ENCODE measurements around the gene DAAM2.

DAAM2 gene

DNA sequence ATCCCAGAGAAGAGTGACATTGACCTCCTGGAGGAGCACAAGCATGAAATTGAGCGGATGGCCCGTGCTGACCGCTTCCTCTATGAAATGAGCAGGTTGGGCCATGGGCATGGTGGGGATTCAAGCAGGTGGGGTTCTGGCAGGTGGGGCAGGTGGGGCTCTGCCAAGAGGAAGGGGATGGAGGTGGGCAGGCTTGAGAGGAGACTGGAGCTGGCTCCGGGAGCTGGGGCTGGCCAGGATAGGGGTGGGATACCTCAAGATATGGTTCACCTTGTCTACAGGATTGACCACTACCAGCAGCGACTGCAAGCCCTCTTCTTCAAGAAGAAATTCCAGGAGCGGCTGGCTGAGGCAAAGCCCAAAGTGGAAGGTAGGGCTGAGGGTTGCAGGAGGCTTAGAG lies 99.2 kb downstream of the DAAM2 start:
- Histone ChIP-seq H3K27ac (ENCODE audit: low read depth in 2 of 2, low read length in 2 of 2) (no peak overlapping the region), H3K36me3 (ENCODE audit: control insufficient read depth in 2 of 2, insufficient read depth in 2 of 2, low read length in 2 of 2) (no peaks in the 10 kb centered on the region), H3K27me3 (ENCODE audit: control insufficient read depth in 2 of 2, insufficient read depth in 2 of 2, low read length in 2 of 2) (no peaks in the 10 kb centered on the region), H3K9ac (ENCODE audit: low read depth in 1 of 2, low read length in 2 of 2) (no peak overlapping the region), H3K9me3 (ENCODE audit: control insufficient read depth in 2 of 2, low read length in 2 of 2) (no peaks in the 10 kb centered on the region), H3K4me3 (ENCODE audit: low read length in 2 of 2) (no peak overlapping the region), H3K4me1 (ENCODE audit: control insufficient read depth in 2 of 2, insufficient read depth in 2 of 2, low read length in 2 of 2) (peaks cover 0 to 4% of the 10 kb centered on the region in 2 donors)

DNA sequence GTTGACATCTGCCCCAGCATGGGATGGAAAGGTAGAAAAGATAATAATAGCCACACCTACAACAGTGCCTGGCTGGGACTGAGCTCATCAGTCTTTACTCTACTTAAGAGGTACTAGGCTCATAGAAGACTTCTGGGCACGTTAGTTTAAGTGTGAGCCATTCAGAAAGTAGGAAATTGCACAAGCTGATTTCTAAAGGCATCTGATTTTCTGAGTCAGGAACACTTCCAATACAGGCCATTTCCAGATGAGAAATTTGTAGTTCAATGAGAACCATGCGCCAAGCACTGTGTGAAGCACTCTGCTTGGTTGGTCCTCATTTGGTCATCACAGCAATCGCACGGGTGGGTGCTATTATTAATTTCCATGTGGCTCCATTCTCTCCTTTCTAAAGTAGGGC lies 99.8 kb downstream of the DAAM2 start:
- no peak overlapping the region for H3K27ac ChIP-seq (ENCODE audit: low read depth in 2 of 2, low read length in 2 of 2)
- H3K27me3 ChIP-seq (ENCODE audit: control insufficient read depth in 2 of 2, insufficient read depth in 2 of 2, low read length in 2 of 2) = no peaks in the 10 kb centered on the region
- no peaks in the 10 kb centered on the region for H3K36me3 ChIP-seq (ENCODE audit: control insufficient read depth in 2 of 2, insufficient read depth in 2 of 2, low read length in 2 of 2)
- H3K9me3 ChIP-seq (ENCODE audit: control insufficient read depth in 2 of 2, low read length in 2 of 2) = no peaks in the 10 kb centered on the region
- no peak overlapping the region for H3K4me3 ChIP-seq (ENCODE audit: low read length in 2 of 2)
- H3K4me1 ChIP-seq (ENCODE audit: control insufficient read depth in 2 of 2, insufficient read depth in 2 of 2, low read length in 2 of 2) = peaks cover 0 to 4% of the 10 kb centered on the region in 2 donors
- H3K9ac ChIP-seq (ENCODE audit: low read depth in 1 of 2, low read length in 2 of 2) = no peak overlapping the region

DNA sequence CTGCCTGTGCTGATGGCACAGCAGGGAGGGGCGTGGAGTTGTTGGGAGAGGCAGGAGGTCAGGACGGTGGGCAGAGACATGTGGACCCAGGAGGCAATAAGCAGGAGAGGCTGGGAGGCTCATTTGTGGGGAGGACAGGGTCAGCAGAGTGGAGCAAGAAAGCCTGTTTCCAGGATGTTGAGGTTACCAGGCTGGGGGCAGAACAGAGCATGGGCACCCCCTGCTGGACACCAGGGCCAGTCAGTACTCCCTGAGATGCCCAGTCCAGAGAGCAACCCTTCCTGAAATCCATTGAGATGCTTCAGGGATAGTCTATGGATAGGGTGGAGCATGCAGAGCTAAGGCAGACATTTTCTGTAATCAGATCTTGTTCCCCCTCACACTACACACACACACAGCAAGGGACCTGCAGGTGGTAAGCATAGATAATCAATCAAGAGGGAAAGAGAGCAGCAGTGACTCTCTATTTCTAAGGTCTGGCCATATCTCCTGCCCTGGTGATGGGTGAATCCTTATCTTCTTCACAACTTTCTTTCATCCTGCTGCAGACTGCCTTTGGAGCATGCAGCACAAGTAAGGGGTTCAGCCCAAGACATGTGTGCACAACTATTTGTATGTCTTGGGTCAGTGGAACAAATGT lies 100.4 kb downstream of the DAAM2 start:
- no peaks in the 10 kb centered on the region for H3K36me3 ChIP-seq (ENCODE audit: control insufficient read depth in 2 of 2, insufficient read depth in 2 of 2, low read length in 2 of 2)
- H3K9ac ChIP-seq (ENCODE audit: low read depth in 1 of 2, low read length in 2 of 2) = no peak overlapping the region
- H3K4me3 ChIP-seq (ENCODE audit: low read length in 2 of 2) = no peak overlapping the region
- H3K9me3 ChIP-seq (ENCODE audit: control insufficient read depth in 2 of 2, low read length in 2 of 2) = no peaks in the 10 kb centered on the region
- H3K27ac ChIP-seq (ENCODE audit: low read depth in 2 of 2, low read length in 2 of 2) = no peak overlapping the region
- H3K4me1 ChIP-seq (ENCODE audit: control insufficient read depth in 2 of 2, insufficient read depth in 2 of 2, low read length in 2 of 2) = peaks cover 0 to 4% of the 10 kb centered on the region in 2 donors
- H3K27me3 ChIP-seq (ENCODE audit: control insufficient read depth in 2 of 2, insufficient read depth in 2 of 2, low read length in 2 of 2) = no peaks in the 10 kb centered on the region

DNA sequence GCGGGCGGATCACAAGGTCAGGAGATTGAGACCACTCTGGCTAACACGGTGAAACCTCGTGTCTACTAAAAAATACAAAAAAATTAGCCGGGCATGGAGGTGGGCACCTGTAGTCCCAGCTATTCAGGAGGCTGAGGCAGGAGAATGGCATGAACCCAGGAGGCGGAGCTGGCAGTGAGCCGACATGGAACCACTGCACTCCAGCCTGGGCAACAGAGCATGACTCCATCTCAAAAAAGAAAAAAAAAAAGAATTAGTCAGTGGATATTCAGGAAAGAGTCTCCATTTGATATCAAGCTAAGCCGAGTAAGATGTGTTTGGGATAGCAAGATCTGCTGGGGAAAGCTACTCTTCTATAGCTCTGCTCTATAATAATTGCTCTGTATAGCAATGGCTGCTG lies 101.1 kb downstream of the DAAM2 start:
- Histone ChIP-seq H3K9ac (ENCODE audit: low read depth in 1 of 2, low read length in 2 of 2) (no peak overlapping the region), H3K27ac (ENCODE audit: low read depth in 2 of 2, low read length in 2 of 2) (no peak overlapping the region), H3K4me1 (ENCODE audit: control insufficient read depth in 2 of 2, insufficient read depth in 2 of 2, low read length in 2 of 2) (peaks cover 0 to 5% of the 10 kb centered on the region in 2 donors), H3K9me3 (ENCODE audit: control insufficient read depth in 2 of 2, low read length in 2 of 2) (no peaks in the 10 kb centered on the region), H3K4me3 (ENCODE audit: low read length in 2 of 2) (no peak overlapping the region), H3K27me3 (ENCODE audit: control insufficient read depth in 2 of 2, insufficient read depth in 2 of 2, low read length in 2 of 2) (no peaks in the 10 kb centered on the region), H3K36me3 (ENCODE audit: control insufficient read depth in 2 of 2, insufficient read depth in 2 of 2, low read length in 2 of 2) (no peaks in the 10 kb centered on the region)

DNA sequence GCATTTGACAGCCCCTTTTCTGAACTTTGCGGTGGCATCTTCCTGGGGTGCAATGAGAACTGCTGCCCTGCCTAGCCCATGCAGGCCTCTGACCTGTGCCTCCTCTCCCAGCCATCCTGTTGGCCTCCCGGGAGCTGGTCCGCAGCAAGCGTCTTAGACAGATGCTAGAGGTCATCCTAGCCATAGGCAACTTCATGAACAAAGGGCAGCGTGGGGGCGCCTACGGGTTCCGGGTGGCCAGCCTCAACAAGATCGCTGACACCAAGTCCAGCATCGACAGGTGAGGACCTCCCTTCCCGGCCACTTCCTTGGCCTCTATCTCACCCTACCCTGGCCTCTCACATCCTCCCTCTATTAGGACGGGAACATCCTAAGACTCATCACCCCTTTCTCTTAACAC lies 104.5 kb downstream of the DAAM2 start:
- Histone ChIP-seq H3K36me3 (ENCODE audit: control insufficient read depth in 2 of 2, insufficient read depth in 2 of 2, low read length in 2 of 2) (no peaks in the 10 kb centered on the region), H3K27ac (ENCODE audit: low read depth in 2 of 2, low read length in 2 of 2) (no peak overlapping the region), H3K27me3 (ENCODE audit: control insufficient read depth in 2 of 2, insufficient read depth in 2 of 2, low read length in 2 of 2) (no peaks in the 10 kb centered on the region), H3K9me3 (ENCODE audit: control insufficient read depth in 2 of 2, low read length in 2 of 2) (no peaks in the 10 kb centered on the region), H3K9ac (ENCODE audit: low read depth in 1 of 2, low read length in 2 of 2) (no peak overlapping the region), H3K4me3 (ENCODE audit: low read length in 2 of 2) (no peak overlapping the region), H3K4me1 (ENCODE audit: control insufficient read depth in 2 of 2, insufficient read depth in 2 of 2, low read length in 2 of 2) (peaks cover 0 to 4% of the 10 kb centered on the region in 2 donors)

DNA sequence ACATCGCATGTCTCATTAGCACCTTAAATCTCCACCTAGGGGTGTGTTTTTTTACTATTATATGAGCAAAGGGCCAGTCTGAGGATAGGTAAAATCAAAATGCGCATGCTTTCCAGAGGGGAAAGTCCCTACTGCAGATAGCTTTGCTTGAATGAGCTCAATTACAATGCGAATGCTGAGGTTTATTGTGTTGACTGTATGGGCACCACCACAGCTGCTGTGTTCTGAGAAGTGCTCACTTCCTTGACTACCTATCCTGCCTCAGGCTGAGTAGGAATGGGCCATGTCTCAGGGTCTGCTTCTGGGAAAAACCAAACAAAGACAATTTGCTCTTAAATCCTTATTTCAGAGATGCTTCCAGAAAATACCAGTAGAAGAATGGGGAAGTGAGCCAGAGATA lies 105.5 kb downstream of the DAAM2 start:
- no peaks in the 10 kb centered on the region for H3K36me3 ChIP-seq (ENCODE audit: control insufficient read depth in 2 of 2, insufficient read depth in 2 of 2, low read length in 2 of 2)
- H3K9me3 ChIP-seq (ENCODE audit: control insufficient read depth in 2 of 2, low read length in 2 of 2) = no peaks in the 10 kb centered on the region
- H3K4me3 ChIP-seq (ENCODE audit: low read length in 2 of 2) = no peak overlapping the region
- H3K9ac ChIP-seq (ENCODE audit: low read depth in 1 of 2, low read length in 2 of 2) = no peak overlapping the region
- peaks cover 0 to 4% of the 10 kb centered on the region in 2 donors for H3K4me1 ChIP-seq (ENCODE audit: control insufficient read depth in 2 of 2, insufficient read depth in 2 of 2, low read length in 2 of 2)
- H3K27me3 ChIP-seq (ENCODE audit: control insufficient read depth in 2 of 2, insufficient read depth in 2 of 2, low read length in 2 of 2) = no peaks in the 10 kb centered on the region
- no peak overlapping the region for H3K27ac ChIP-seq (ENCODE audit: low read depth in 2 of 2, low read length in 2 of 2)

DNA sequence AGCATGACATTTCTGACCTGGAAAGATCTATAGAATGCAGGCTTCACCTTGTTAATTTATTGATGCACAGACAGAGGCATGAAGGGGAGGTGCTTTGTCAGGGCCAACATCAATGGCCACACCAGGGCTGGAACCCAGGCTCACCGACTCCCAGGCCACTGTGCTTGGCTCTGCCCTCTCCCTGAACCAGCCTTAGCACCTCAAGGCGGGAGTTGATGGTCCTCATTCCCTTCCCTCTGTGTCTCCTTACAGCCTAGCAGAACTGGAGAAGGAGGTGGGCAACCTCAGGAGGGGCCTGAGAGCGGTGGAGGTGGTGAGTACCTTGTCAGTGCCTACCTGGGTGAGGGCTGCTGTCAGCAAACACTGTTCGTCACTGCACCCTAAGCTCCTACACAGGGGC lies 106.4 kb downstream of the DAAM2 start:
- H3K36me3 ChIP-seq (ENCODE audit: control insufficient read depth in 2 of 2, insufficient read depth in 2 of 2, low read length in 2 of 2) = no peaks in the 10 kb centered on the region
- no peaks in the 10 kb centered on the region for H3K9me3 ChIP-seq (ENCODE audit: control insufficient read depth in 2 of 2, low read length in 2 of 2)
- peaks cover 0 to 4% of the 10 kb centered on the region in 2 donors for H3K4me1 ChIP-seq (ENCODE audit: control insufficient read depth in 2 of 2, insufficient read depth in 2 of 2, low read length in 2 of 2)
- no peak overlapping the region for H3K9ac ChIP-seq (ENCODE audit: low read depth in 1 of 2, low read length in 2 of 2)
- H3K4me3 ChIP-seq (ENCODE audit: low read length in 2 of 2) = no peak overlapping the region
- H3K27me3 ChIP-seq (ENCODE audit: control insufficient read depth in 2 of 2, insufficient read depth in 2 of 2, low read length in 2 of 2) = no peaks in the 10 kb centered on the region
- no peak overlapping the region for H3K27ac ChIP-seq (ENCODE audit: low read depth in 2 of 2, low read length in 2 of 2)

DNA sequence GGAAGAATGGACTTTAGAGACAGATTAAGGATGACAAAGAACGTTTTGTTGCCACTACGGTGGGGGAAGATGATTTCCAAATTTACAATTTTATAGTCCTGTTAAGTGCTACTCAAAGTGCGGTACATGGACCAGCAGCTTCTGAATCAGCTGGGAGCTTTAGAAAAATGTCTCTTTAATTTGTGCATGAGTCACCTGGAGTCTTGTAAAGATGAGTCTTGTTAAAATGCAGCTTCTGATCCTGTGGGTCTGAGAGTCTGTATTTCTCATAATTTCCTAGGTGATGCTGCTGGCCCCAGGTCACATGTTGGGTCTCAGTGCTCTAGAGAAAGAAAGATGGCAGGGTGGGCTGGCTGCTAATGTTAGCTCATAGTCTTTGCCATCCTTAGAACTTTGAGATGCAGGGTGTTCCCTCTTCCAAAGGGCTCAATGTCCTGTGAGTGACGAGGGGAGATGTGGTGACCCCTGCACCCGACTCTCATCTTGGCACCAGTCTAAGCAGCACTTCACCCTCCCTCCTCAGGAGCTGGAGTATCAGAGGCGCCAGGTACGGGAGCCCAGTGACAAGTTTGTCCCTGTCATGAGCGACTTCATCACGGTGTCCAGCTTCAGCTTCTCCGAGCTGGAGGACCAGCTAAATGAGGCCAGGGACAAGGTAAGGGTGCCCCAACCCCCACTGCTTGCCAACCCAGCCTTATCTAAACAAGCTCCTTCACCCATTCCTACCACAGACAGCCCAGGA lies 107.5 kb downstream of the DAAM2 start:
- Histone ChIP-seq H3K9ac (ENCODE audit: low read depth in 1 of 2, low read length in 2 of 2) (no peak overlapping the region), H3K4me1 (ENCODE audit: control insufficient read depth in 2 of 2, insufficient read depth in 2 of 2, low read length in 2 of 2) (peaks cover 0 to 4% of the 10 kb centered on the region in 2 donors), H3K27me3 (ENCODE audit: control insufficient read depth in 2 of 2, insufficient read depth in 2 of 2, low read length in 2 of 2) (no peaks in the 10 kb centered on the region), H3K9me3 (ENCODE audit: control insufficient read depth in 2 of 2, low read length in 2 of 2) (no peaks in the 10 kb centered on the region), H3K27ac (ENCODE audit: low read depth in 2 of 2, low read length in 2 of 2) (no peak overlapping the region), H3K36me3 (ENCODE audit: control insufficient read depth in 2 of 2, insufficient read depth in 2 of 2, low read length in 2 of 2) (no peaks in the 10 kb centered on the region), H3K4me3 (ENCODE audit: low read length in 2 of 2) (no peak overlapping the region)

DNA sequence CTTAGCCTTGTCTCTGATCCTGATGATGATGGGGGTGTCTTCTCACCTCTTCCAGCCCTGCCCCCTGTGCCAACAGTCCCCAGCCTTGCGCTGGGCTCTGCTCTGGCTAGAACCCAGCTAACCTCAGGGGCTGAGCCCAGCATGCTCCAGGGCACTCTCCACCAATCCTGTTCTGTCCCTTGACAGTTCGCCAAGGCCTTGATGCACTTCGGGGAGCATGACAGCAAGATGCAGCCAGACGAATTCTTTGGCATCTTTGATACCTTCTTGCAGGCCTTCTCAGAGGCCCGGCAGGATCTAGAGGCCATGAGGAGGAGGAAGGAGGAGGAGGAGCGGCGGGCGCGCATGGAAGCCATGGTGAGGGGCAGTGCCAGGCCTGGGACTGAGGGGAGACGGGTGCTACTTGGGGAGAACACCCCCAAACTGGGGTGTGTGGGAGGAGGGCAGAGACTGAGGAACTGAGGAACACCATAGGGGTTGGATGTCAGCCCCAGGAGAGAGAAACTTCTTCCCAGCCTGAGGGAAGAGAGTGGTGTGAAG lies 109.0 kb downstream of the DAAM2 start:
- peaks cover 0 to 4% of the 10 kb centered on the region in 2 donors for H3K4me1 ChIP-seq (ENCODE audit: control insufficient read depth in 2 of 2, insufficient read depth in 2 of 2, low read length in 2 of 2)
- H3K27me3 ChIP-seq (ENCODE audit: control insufficient read depth in 2 of 2, insufficient read depth in 2 of 2, low read length in 2 of 2) = no peaks in the 10 kb centered on the region
- H3K36me3 ChIP-seq (ENCODE audit: control insufficient read depth in 2 of 2, insufficient read depth in 2 of 2, low read length in 2 of 2) = peaks cover 0 to 6% of the 10 kb centered on the region in 2 donors
- H3K9me3 ChIP-seq (ENCODE audit: control insufficient read depth in 2 of 2, low read length in 2 of 2) = no peaks in the 10 kb centered on the region
- H3K9ac ChIP-seq (ENCODE audit: low read depth in 1 of 2, low read length in 2 of 2) = no peak overlapping the region
- H3K27ac ChIP-seq (ENCODE audit: low read depth in 2 of 2, low read length in 2 of 2) = no peak overlapping the region
- H3K4me3 ChIP-seq (ENCODE audit: low read length in 2 of 2) = no peak overlapping the region

DNA sequence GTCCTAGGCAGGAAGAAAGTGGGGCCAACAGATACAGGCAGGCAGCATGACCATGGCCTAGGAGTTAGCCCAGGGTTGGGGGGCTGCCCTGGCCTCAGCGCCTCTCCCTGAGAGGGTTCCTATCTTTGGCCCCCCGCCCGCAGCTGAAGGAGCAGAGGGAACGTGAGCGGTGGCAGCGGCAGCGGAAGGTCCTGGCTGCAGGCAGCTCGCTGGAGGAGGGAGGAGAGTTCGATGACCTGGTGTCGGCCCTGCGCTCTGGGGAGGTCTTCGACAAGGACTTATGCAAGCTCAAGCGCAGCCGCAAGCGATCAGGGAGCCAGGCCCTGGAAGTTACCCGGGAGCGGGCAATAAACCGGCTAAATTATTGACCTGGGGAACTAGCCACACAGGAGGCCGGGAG lies 109.5 kb downstream of the DAAM2 start:
- Histone ChIP-seq H3K4me1 (ENCODE audit: control insufficient read depth in 2 of 2, insufficient read depth in 2 of 2, low read length in 2 of 2) (peaks cover 0 to 4% of the 10 kb centered on the region in 2 donors), H3K9ac (ENCODE audit: low read depth in 1 of 2, low read length in 2 of 2) (no peak overlapping the region), H3K4me3 (ENCODE audit: low read length in 2 of 2) (no peak overlapping the region), H3K36me3 (ENCODE audit: control insufficient read depth in 2 of 2, insufficient read depth in 2 of 2, low read length in 2 of 2) (peaks cover 3 to 6% of the 10 kb centered on the region in 2 donors), H3K27ac (ENCODE audit: low read depth in 2 of 2, low read length in 2 of 2) (no peak overlapping the region), H3K27me3 (ENCODE audit: control insufficient read depth in 2 of 2, insufficient read depth in 2 of 2, low read length in 2 of 2) (no peaks in the 10 kb centered on the region), H3K9me3 (ENCODE audit: control insufficient read depth in 2 of 2, low read length in 2 of 2) (no peaks in the 10 kb centered on the region)
